PC-9 (cell line): ENCODE results near the gene FGF14. TPM values are rescaled to one million over a fixed set of nuclear protein-coding genes. Genes with fewer than 3 reads are reported as not detected.

Experiments
- BruUV-seq: library from RNA; stranded (reverse); fragments of 400-500 nt; replicated peaks from 2 replicates; lab custom pipeline; 2021; lab: Mats Ljungman, UMichigan
- CTCF ChIA-PET: fragments of 300-600 bp; sonication (Branson Sonifier 250); formaldehyde crosslinking; loops from one replicate; lab custom pipeline; 2022; ENCODE audit warnings: antibody characterized with exemption; lab: Charles Lee
- POLR2A ChIA-PET: fragments of 300-600 bp; sonication (Branson Sonifier 250); formaldehyde crosslinking; loops from one replicate; lab custom pipeline; 2022; ENCODE audit warnings: antibody characterized with exemption; ENCODE audit not compliant: unreplicated experiment; lab: Charles Lee
- DNase-seq, 2 experiments: peaks; one replicate each; pipeline versions ENCODE4 v3.0.0 to v3.0.0-alpha.2; 2015 to 2022; ENCODE audit warnings: mixed read lengths in 1 of 2
- H2AFZ ChIP-seq: fragments of 200-600 bp; sonication (generic); 2 replicates; pipeline ENCODE4 v1.8.1; 2017; ENCODE audit warnings: antibody characterized with exemption
- H3F3A ChIP-seq: fragments of 200-600 bp; sonication (generic); 2 replicates; pipeline ENCODE4 v1.8.1; 2017; ENCODE audit warnings: antibody characterized with exemption, mild to moderate bottlenecking, low read depth; ENCODE audit not compliant: insufficient read depth
- H3K27ac ChIP-seq: fragments of 200-600 bp; sonication (generic); 2 replicates; pipeline ENCODE4 v1.6.1; 2016; ENCODE audit warnings: mixed run types
- H3K27me3 ChIP-seq: fragments of 200-600 bp; sonication (generic); 2 replicates; pipeline ENCODE4 v1.6.1; 2016; ENCODE audit warnings: low read depth, mixed run types; ENCODE audit not compliant: insufficient read depth
- H3K36me3 ChIP-seq: fragments of 200-600 bp; sonication (generic); 2 replicates; pipeline ENCODE4 v1.6.1; 2016; ENCODE audit warnings: low read depth, mixed run types
- H3K4me1 ChIP-seq: fragments of 200-600 bp; sonication (generic); replicated peaks from 2 replicates; pipeline ENCODE4 v1.6.1; 2016; ENCODE audit warnings: mixed run types; ENCODE audit not compliant: insufficient read depth
- H3K4me2 ChIP-seq: fragments of 200-600 bp; sonication (generic); 2 replicates; pipeline ENCODE4 v1.6.1; 2017; ENCODE audit warnings: mixed run types
- H3K4me3 ChIP-seq: fragments of 200-600 bp; sonication (generic); 2 replicates; pipeline ENCODE4 v1.6.1; 2016; ENCODE audit warnings: mixed run types
- H3K79me2 ChIP-seq: fragments of 200-600 bp; sonication (generic); 2 replicates; pipeline ENCODE4 v1.6.1; 2017; ENCODE audit warnings: low read depth, mixed run types
- H3K9me2 ChIP-seq: fragments of 200-600 bp; sonication (generic); 2 replicates; pipeline ENCODE4 v1.8.1; 2017; ENCODE audit warnings: mild to moderate bottlenecking; ENCODE audit not compliant: insufficient read depth
- H3K9me3 ChIP-seq: fragments of 200-600 bp; sonication (generic); 2 replicates; pipeline ENCODE4 v1.8.1; 2016; ENCODE audit warnings: low read depth; ENCODE audit not compliant: insufficient read depth
- H4K20me1 ChIP-seq: fragments of 200-600 bp; sonication (generic); 2 replicates; pipeline ENCODE4 v1.8.1; 2017; ENCODE audit not compliant: insufficient read depth
- EZH2 ChIP-seq: fragments of 200-600 bp; sonication (generic); IDR thresholded peaks from 2 replicates; pipeline ENCODE4 v1.8.0; 2017; ENCODE audit warnings: antibody characterized with exemption, low read depth
- intact Hi-C: fragments of 100-400 bp; cut with micrococcal nuclease; formaldehyde crosslinking; loops from one replicate; pipeline ENCODE4 v1.10.0; 2022; ENCODE audit not compliant: unreplicated experiment
- total RNA-seq: library from RNA; stranded (reverse); gene quantifications from 2 replicates; pipeline ENCODE4 v1.2.3, GENCODE V29; 2021
- TF ChIP-seq, protein P1 (sequence below): fragments of 200-600 bp; sonication (generic); conservative IDR thresholded peaks from 2 replicates; pipeline ENCODE4 v1.6.1; 2017; ENCODE audit warnings: mixed run types, antibody characterized with exemption, mild to moderate bottlenecking, moderate library complexity

FGF14 gene
- total RNA-seq, 1 experiment from 2014 or later = not detected

DNA sequence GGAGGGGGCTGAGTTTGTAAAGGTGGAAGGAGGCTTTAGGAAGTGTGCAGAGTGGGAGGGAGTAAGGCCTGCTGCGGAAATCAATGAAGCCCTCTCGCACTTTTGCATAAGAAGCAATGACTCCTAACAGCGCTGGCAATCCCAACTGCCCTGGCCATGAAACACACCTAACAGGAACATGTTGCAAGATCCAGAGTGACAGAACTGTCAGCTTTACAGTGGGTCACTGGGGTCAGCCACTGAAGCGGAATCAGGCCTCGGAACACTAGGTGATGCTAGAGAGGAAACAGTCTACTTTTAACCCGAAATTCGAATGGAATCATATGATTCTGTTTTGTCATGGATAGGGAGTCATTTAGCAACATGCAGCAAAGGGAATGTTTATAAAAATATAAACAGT is 54.4 kb downstream of the FGF14 start:
- ChIA-PET CTCF (interaction anchor here (0.5 kb wide), 1 partner anchor 254 kb away, joined by 3 read pairs; no protein-coding TSS in a partner anchor), POLR2A (no interaction called here)
- no peak overlapping the region for H3K27ac ChIP-seq
- no peak for DNase-seq
- BruUV-seq = no TSS peak
- TF ChIP-seq EZH2 = no peak
- TF ChIP-seq, protein P1, sequence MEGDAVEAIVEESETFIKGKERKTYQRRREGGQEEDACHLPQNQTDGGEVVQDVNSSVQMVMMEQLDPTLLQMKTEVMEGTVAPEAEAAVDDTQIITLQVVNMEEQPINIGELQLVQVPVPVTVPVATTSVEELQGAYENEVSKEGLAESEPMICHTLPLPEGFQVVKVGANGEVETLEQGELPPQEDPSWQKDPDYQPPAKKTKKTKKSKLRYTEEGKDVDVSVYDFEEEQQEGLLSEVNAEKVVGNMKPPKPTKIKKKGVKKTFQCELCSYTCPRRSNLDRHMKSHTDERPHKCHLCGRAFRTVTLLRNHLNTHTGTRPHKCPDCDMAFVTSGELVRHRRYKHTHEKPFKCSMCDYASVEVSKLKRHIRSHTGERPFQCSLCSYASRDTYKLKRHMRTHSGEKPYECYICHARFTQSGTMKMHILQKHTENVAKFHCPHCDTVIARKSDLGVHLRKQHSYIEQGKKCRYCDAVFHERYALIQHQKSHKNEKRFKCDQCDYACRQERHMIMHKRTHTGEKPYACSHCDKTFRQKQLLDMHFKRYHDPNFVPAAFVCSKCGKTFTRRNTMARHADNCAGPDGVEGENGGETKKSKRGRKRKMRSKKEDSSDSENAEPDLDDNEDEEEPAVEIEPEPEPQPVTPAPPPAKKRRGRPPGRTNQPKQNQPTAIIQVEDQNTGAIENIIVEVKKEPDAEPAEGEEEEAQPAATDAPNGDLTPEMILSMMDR = no peak
- H3K27me3 ChIP-seq = peaks cover 8% of the 10 kb centered on the region; the same call in 1 of the 2 replicates
- H3F3A ChIP-seq = no peaks in the 10 kb centered on the region
- H3K4me1 ChIP-seq = no peaks in the 10 kb centered on the region
- intact Hi-C loops = no loop called here
- H2AFZ ChIP-seq = no peak overlapping the region
- H3K79me2 ChIP-seq = no peaks in the 10 kb centered on the region
- no peaks in the 10 kb centered on the region for H3K9me3 ChIP-seq
- no peak overlapping the region for H3K4me3 ChIP-seq
- no peaks in the 10 kb centered on the region for H3K9me2 ChIP-seq
- no peak overlapping the region for H3K4me2 ChIP-seq
- no peaks in the 10 kb centered on the region for H4K20me1 ChIP-seq
- H3K36me3 ChIP-seq = no peaks in the 10 kb centered on the region

- no peaks in the 10 kb centered on the region for H3K9me2 ChIP-seq
- H3K36me3 ChIP-seq = no peaks in the 10 kb centered on the region
- H2AFZ ChIP-seq = no peak overlapping the region
- peaks cover 8% of the 10 kb centered on the region; the same call in 1 of the 2 replicates for H3K27me3 ChIP-seq
- no peak overlapping the region for H3K4me2 ChIP-seq
- H3F3A ChIP-seq = no peaks in the 10 kb centered on the region
- intact Hi-C loops = no loop called here
- no peaks in the 10 kb centered on the region for H3K9me3 ChIP-seq
- TF ChIP-seq, protein P1 = no peak
- no peak for TF ChIP-seq EZH2
- no peak overlapping the region for H3K4me3 ChIP-seq
- no peaks in the 10 kb centered on the region for H3K4me1 ChIP-seq
- no peaks in the 10 kb centered on the region for H4K20me1 ChIP-seq
- POLR2A ChIA-PET = no interaction called here
- no TSS peak for BruUV-seq
- CTCF ChIA-PET = no interaction called here
- no peak overlapping the region for H3K27ac ChIP-seq
- no peaks in the 10 kb centered on the region for H3K79me2 ChIP-seq
- DNase-seq = no peak
These were observed 55.1 kb downstream of the FGF14 start for GRCh38 chr13:102346769-102347168.

GRCh38 chr13:102344410-102344809 is 57.4 kb downstream of the FGF14 start:
- no peak overlapping the region for H2AFZ ChIP-seq
- no peaks in the 10 kb centered on the region for H3F3A ChIP-seq
- ChIA-PET POLR2A (no interaction called here), CTCF (no interaction called here)
- TF ChIP-seq, protein P1 = no peak
- TF ChIP-seq EZH2 = no peak
- BruUV-seq = no TSS peak
- no peak for DNase-seq
- no peaks in the 10 kb centered on the region for H3K79me2 ChIP-seq
- H3K9me2 ChIP-seq = no peaks in the 10 kb centered on the region
- H3K9me3 ChIP-seq = no peaks in the 10 kb centered on the region
- no peak overlapping the region for H3K4me2 ChIP-seq
- no peaks in the 10 kb centered on the region for H3K36me3 ChIP-seq
- H3K27me3 ChIP-seq = peaks cover 26% of the 10 kb centered on the region
- H3K4me3 ChIP-seq = no peak overlapping the region
- no peaks in the 10 kb centered on the region for H3K4me1 ChIP-seq
- no peak overlapping the region for H3K27ac ChIP-seq
- intact Hi-C loops = no loop called here
- H4K20me1 ChIP-seq = no peaks in the 10 kb centered on the region
